Measurements from ENCODE around the gene MLLT6.
A peak's percentile ranks its signal among the peaks of the same experiment; 100 is the strongest.

The MLLT6 gene

GRCh38 chr17:38676706-38677504, 28.2 kb upstream of the MLLT6 start:
- peak; percentile 82 for DNase-seq

DNA sequence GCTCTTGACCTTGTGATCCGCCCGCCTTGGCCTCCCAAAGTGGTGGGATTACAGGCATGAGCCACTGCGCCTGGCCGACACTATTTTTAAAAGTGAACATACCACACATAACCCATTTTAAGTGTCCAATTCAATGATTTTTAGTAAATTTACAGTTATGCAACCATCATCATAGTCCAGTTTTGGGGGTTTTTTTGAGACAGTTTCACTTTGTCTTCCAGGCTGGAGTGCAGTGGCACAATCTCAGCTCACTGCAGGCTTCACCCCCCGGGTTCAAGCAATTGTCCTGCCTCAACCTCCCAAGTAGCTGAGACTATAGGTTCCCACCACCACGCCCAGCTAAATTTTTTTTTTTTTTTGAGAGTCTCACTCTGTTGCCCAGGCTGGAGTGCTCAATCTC, 27.3 kb upstream of the MLLT6 start:
- no peak for DNase-seq

DNA sequence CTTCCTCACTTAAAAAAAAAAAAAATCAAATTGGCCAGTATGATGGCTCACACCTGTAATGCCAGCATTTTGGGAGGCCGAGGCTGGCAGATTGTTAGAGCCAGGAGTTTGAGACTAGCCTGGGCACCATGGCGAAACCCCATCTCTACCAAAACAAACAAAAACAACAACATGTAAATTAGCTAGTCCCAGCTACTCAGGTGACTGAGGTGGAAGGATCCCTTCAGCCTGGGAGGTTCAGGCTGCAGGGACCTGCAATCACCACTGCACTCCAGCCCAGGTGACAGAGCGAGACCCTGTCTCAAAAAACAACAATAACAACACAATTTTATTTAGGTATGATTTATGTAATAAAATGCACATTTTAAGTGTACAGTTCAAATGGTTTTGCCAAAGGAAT, 24.0 kb upstream of the MLLT6 start:
- DNase-seq: no peak

- no peak for DNase-seq
Measured at GRCh38 chr17:38685491-38685890, 19.6 kb upstream of the MLLT6 start.

DNA sequence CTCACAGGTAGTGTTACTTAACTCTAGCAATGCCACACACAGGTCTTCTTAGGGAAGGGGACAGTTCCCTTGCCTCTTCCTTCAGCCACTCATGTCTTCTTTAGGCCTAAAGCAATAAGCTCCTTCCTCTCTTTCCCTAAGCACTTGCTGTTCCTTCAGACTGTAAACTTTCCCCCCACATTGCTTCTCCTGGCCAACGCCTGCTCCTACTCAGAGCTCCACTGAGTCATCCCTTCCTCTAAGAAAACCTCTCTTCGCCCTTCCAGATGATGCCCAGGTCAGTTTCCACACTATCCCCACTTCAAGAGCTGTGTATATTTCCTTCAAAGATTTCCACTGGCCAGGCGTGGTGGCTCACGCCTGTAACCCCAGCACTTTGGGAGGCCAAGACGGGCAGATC, 17.8 kb upstream of the MLLT6 start:
- no peak for DNase-seq

DNA sequence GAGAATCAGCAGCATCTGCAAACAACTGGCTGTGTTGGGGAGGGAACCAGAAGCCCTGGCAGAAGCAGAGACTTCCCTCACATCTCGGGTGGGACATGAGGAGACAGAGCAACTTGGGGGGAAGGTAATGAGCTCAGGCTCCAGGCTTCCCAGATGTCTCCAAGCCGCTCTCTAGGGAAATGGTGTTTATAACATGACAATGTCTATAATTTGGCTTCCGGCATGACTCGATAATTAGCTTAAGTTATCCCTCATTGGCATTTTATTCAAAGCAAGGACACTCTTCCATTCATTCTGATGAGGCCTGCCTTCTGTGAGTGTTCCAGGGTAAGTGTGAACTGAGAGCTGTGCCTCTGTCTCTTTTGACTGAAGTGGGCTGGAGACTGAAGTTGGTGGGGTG, 14.7 kb upstream of the MLLT6 start:
- no peak for DNase-seq

DNA sequence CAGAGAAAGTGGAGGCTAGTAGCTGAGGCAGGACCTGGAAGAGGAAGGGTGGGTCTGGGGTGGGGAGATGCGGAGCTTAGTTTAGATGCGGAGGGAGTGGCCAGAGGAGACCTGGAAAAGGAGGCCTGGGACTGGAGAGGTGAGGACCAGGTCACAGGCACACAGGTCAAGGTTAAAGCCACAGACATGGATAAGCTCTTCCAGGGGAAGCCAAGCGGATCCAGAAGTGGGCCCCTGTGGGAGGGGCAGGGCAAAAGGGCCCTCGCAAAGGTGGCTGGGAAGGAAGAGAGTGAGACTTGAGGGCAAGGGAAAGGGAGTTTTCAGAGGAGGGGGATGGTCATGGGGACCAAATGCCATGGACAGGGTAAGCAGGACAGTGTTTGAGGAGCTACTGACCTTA, 13.9 kb upstream of the MLLT6 start:
- DNase-seq: no peak

DNA sequence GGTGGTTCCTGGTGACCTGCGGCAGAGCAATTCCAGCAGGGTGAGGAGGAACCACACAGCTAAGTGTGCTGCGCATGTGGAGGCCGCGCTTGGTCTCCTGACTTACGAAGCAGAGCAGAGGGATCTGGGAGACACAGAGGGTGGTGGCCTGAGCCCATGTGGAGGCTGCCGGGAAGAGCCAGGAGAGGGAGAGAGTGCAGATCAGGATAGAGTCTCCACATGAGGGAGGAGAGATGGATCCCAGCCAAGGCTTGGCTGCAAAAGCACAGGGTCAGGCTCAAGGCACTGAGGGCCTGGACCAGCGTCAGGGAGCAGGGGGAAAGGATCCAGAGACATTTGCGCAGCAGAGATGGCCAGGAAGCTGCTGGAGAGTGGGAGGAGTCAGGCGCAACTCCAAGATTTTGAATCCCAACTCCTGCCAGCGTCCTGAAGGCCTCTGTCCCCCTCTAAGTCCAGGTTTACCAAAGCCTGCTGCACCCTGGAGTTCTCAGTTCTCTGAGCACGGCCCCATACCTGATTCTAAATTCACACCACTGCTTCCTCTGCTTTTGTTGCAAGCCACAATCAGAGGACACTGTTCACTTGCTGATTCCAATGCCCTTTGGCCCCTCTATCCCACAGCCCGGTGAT, 11.3 kb upstream of the MLLT6 start:
- no peak for DNase-seq

- no peak for DNase-seq
Measured at GRCh38 chr17:38697061-38697820, 7.8 kb upstream of the MLLT6 start.

- no peak for DNase-seq
Measured at GRCh38 chr17:38698760-38699159, 6.3 kb upstream of the MLLT6 start.

GRCh38 chr17:38701504-38702165, 3.4 kb upstream of the MLLT6 start:
- DNase-seq: peak; percentile 73

DNA sequence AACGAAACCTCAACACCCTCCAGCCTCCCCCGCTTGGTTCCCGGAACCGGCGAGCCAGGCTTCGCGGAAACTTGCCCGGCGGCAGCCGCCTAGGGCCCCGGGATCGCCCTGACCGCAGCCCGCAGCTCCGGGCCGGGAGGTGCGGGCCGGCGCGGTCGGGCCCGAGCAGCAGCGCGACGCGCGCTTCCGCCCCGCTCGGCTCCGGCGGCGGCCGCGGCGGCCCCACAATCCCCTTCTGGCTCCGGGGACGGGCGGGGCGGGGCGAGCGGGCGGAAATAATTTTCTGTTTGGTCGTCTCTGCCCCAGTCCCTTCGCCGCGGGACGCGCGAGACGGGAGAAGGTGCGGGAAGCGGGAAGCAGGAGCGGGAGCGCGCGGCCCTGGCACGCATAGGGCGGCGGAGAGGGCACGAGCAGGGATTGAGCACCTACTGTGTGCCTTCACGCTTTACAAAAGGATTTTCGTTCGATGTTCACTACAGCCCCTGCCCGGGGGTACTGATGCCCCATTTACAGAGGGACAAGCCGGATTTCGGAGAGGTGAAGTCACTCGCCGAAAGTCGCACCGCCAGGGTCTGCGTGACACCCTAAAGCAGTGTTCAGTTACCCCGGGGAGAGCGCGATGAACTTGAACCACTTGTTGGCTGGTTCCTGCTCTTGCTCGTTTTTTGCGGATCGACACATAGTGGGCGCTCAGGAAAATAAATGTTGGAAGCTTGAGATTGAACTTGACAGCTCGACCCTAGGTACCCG, 2.7 kb upstream of the MLLT6 start:
- DNase-seq: peak; percentile 74

GRCh38 chr17:38702916-38703741, 1.9 kb upstream of the MLLT6 start:
- peak; percentile 39 for DNase-seq

DNA sequence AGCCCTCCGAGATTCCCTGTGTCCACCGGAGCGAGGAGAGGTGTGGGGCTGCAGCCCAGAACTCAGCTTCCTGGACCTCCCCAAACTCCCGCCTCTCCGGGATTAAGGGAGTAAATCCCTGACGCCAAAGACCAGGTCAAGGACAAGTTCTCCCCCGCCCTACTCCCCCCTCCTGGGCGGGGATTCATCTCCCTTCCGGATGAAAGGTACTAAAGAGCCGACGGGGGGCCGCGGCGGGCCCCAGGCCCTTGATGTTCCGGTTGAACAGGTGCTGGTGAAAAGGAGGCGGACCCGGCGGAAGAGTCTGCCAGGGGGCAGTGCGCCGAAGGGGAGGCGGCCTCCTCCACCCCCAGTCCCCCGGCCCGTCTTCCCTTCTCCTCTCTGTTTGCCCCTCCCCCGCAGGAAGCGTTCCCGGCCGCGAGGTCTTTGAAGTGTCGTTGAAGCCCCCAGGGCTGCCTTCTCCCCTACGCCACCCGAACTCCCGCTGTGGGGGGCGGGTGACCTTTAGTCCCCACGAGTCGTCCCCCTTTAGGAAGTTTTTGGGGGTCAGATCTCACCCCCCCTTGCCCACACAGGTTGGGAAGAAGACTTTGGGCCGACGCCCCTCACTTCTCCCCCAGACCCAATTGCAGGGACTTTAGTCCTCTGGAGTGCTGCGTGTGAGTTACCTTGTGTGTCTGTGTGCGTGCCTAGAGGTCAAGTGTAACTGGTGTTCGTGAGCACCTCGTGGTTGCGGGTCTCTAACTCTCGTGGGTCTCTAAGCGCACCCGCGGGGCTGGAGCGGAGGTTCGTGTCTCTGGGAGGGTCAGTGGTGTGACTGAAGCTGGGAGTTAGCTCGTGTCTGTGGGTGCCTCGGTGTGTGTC, 1.1 kb upstream of the MLLT6 start:
- DNase-seq: peak; percentile 83

GRCh38 chr17:38705523-38705802, 390 bp downstream of the MLLT6 start:
- no peak for DNase-seq

- peak; percentile 54 for DNase-seq
Measured at GRCh38 chr17:38705803-38706504, 881 bp downstream of the MLLT6 start.

GRCh38 chr17:38706505-38707216, 1.6 kb downstream of the MLLT6 start:
- DNase-seq: peak; percentile 51

DNA sequence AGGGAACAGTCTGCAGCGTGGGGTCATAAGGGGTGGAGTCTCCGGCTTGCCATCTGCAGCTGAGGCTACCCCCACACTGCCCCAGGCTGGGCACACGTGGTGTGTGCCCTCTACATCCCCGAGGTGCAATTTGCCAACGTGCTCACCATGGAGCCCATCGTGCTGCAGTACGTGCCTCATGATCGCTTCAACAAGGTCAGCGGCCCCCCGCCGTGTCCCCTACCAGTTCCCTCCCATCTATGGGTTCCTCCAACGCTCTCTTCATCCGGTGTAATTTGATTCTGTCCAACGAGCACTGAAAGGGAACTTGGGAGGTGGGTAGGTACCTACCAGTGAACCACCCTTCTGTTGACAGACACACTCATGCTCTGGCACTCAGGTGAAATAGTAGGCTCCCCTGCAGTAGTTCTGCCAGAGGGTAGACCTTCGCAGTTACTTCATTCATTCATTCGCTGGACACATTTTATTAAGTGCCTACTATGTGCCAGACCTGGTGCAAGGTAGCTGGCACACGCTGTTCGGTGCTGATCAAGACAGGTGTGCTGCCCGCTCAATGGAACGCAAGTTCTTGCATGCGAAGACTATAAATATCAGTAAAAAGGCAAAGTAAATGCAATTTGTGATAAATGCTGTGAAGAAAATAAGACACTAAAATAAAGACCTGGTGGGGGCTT, 2.7 kb downstream of the MLLT6 start:
- DNase-seq: no peak

Data from activated CD8-positive, alpha-beta memory T cell treated with anti-CD3 and anti-CD28 coated beads, Interleukin-2, amount 50 U/mL, for 4 hours (primary cell).